Colonic mucosa (tissue), 4 donors: ENCODE data around the gene GPANK1. TPM values are rescaled to one million over a fixed set of nuclear protein-coding genes. Genes with fewer than 3 reads are reported as not detected.
"Not testable (repeated sequence)": the region's sequence is repeated elsewhere in the genome, so short reads cannot be mapped to it uniquely, and the experiment has no call there.

Experiments
- DNase-seq: peaks from one replicate; pipeline ENCODE4 v3.0.0-alpha.2; 2020
- H3K27ac ChIP-seq: fragments of 200-600 bp; one replicate; pipeline ENCODE4 v1.8.0; 2021
- H3K27me3 ChIP-seq: fragments of 200-600 bp; one replicate; pipeline ENCODE4 v1.8.0; 2021
- H3K36me3 ChIP-seq: fragments of 200-600 bp; one replicate; pipeline ENCODE4 v1.8.0; 2021
- H3K4me1 ChIP-seq: fragments of 200-600 bp; one replicate; pipeline ENCODE4 v1.8.0; 2021; ENCODE audit warnings: mild to moderate bottlenecking
- H3K4me3 ChIP-seq: fragments of 200-600 bp; one replicate; pipeline ENCODE4 v1.8.0; 2021
- H3K9ac ChIP-seq, 2 donors: one replicate each; pipeline ENCODE4 v1.7.0; 2013; ENCODE audit warnings: control low read depth in 2 of 2, low read depth in 2 of 2, low read length in 2 of 2
- H3K9me3 ChIP-seq: fragments of 200-600 bp; one replicate; pipeline ENCODE4 v1.8.0; 2021
- CTCF ChIP-seq: fragments of 200-600 bp; IDR thresholded peaks from one replicate; pipeline ENCODE4 v1.8.0; 2022; ENCODE audit warnings: antibody characterized with exemption, mild to moderate bottlenecking
- intact Hi-C: fragments of 100-400 bp; cut with DNase I; formaldehyde crosslinking; loops from one replicate; pipeline ENCODE4 v1.14.1; 2022
- total RNA-seq, 2 donors: library from RNA; stranded (reverse); fragmentation: NEBNext Ultra II Directional in 1 of 2; extraction: Animal tissue kit (Norgen Biotek cat#: 25700) in 1 of 2; gene quantifications; one replicate each; pipeline ENCODE4 v1.2.1, GENCODE V29; 2021
- donor health status: healthy.
- donor health status: DM: no; HTN: no; CAD: no.
- donor health status: DM: no; HTN: no; CAD: no.

Gene GPANK1
- total RNA-seq, 2 donors from 2014 or later: 11.0 to 14.9 TPM

GRCh38 chr6:31710523-31711219, 45.9 kb upstream of the GPANK1 start:
- Histone ChIP-seq H3K4me3 (no peak overlapping the region), H3K9ac (no peak overlapping the region), H3K4me1 (peaks cover 5% of the 10 kb centered on the region), H3K9me3 (no peaks in the 10 kb centered on the region), H3K27me3 (no peaks in the 10 kb centered on the region), H3K27ac (no peak overlapping the region), H3K36me3 (no peaks in the 10 kb centered on the region)
- TF ChIP-seq CTCF: no peak
- intact Hi-C loops: no loop called here
- no peak for DNase-seq

- H3K27ac ChIP-seq, H3K36me3 ChIP-seq, intact Hi-C loops, H3K9me3 ChIP-seq, H3K9ac ChIP-seq, H3K4me1 ChIP-seq, H3K4me3 ChIP-seq, DNase-seq, H3K27me3 ChIP-seq: not testable (repeated sequence)
These were observed 44.4 kb upstream of the GPANK1 start for GRCh38 chr6:31709157-31709556.

GRCh38 chr6:31708224-31708623, 43.4 kb upstream of the GPANK1 start:
- no peak overlapping the region for H3K9ac ChIP-seq
- H3K9me3 ChIP-seq: no peaks in the 10 kb centered on the region
- H3K27ac ChIP-seq: no peak overlapping the region
- intact Hi-C loops: no loop called here
- DNase-seq: no peak
- no peaks in the 10 kb centered on the region for H3K27me3 ChIP-seq
- no peaks in the 10 kb centered on the region for H3K4me1 ChIP-seq
- no peak overlapping the region for H3K4me3 ChIP-seq
- no peaks in the 10 kb centered on the region for H3K36me3 ChIP-seq
- no peak for TF ChIP-seq CTCF

- H3K4me1 ChIP-seq: no peaks in the 10 kb centered on the region
- intact Hi-C loops: no loop called here
- no peaks in the 10 kb centered on the region for H3K27me3 ChIP-seq
- TF ChIP-seq CTCF: no peak
- H3K9me3 ChIP-seq: no peaks in the 10 kb centered on the region
- no peak for DNase-seq
- no peak overlapping the region for H3K27ac ChIP-seq
- H3K4me3 ChIP-seq: no peak overlapping the region
- no peaks in the 10 kb centered on the region for H3K36me3 ChIP-seq
- H3K9ac ChIP-seq: no peak overlapping the region
These were observed 42.9 kb upstream of the GPANK1 start for GRCh38 chr6:31707701-31708100.

GRCh38 chr6:31706599-31706998, 41.8 kb upstream of the GPANK1 start, which contains the start of gene LY6G6F:
TSS of gene LY6G6F (plus strand) at chr6:31706866. CDS start at chr6:31706907, 41 bp downstream.
- Histone ChIP-seq H3K4me3 (no peak within 1 kb of the TSS), H3K27ac (no peak within 1 kb of the TSS), H3K36me3 (no peaks in the 10 kb centered on the region), H3K27me3 (no peaks in the 10 kb centered on the region), H3K9me3 (no peaks in the 10 kb centered on the region), H3K9ac (no peak within 1 kb of the TSS), H3K4me1 (peaks cover 6% of the 10 kb centered on the region)
- DNase-seq: no peak
- intact Hi-C loops: no loop called here
- no peak for TF ChIP-seq CTCF

GRCh38 chr6:31705931-31706330, 41.1 kb upstream of the GPANK1 start:
- H3K36me3 ChIP-seq: no peaks in the 10 kb centered on the region
- no peaks in the 10 kb centered on the region for H3K27me3 ChIP-seq
- H3K9me3 ChIP-seq: no peaks in the 10 kb centered on the region
- H3K4me1 ChIP-seq: peaks cover 12% of the 10 kb centered on the region
- H3K9ac ChIP-seq: no peak overlapping the region
- no peak overlapping the region for H3K4me3 ChIP-seq
- intact Hi-C loops: no loop called here
- H3K27ac ChIP-seq: no peak overlapping the region
- TF ChIP-seq CTCF: no peak
- DNase-seq: no peak
